SK-N-SH treated with all-trans-retinoic acid at 6 μM for 48 hours (cell line): ENCODE data around the gene CDK6.

Source experiments
- PATZ1 ChIP-seq: fragments of 250-450 bp; sonication (Bioruptor Pico); IDR thresholded peaks from 2 replicates; pipeline ENCODE4 v1.8.0; 2020; ENCODE audit warnings: mild to moderate bottlenecking, moderate library complexity, borderline replicate concordance
- PPARA ChIP-seq: fragments of 250-450 bp; sonication (Bioruptor Pico); IDR thresholded peaks from 2 replicates; pipeline ENCODE4 v1.5.0; 2020; ENCODE audit warnings: mild to moderate bottlenecking, borderline replicate concordance
- TCF4 ChIP-seq: fragments of 250-450 bp; sonication (Bioruptor Pico); IDR thresholded peaks from 2 replicates; pipeline ENCODE4 v1.8.0; 2021; ENCODE audit warnings: mild to moderate bottlenecking, moderate library complexity, borderline replicate concordance
- TOX ChIP-seq: fragments of 250-450 bp; sonication (Bioruptor Pico); IDR thresholded peaks from 2 replicates; pipeline ENCODE4 v1.8.0; 2021; ENCODE audit warnings: mild to moderate bottlenecking, moderate library complexity, borderline replicate concordance
- ZFP30 ChIP-seq: fragments of 450-650 bp; formaldehyde crosslinking; IDR thresholded peaks from 2 replicates; pipeline ENCODE4 v1.5.0; 2022; ENCODE audit warnings: mild to moderate bottlenecking, moderate library complexity

GRCh38 chr7:92614660-92615174 lies 221.7 kb downstream of the CDK6 start:
- no peak for TF ChIP-seq PPARA (CRISPR knock-in tag)
- no peak for TF ChIP-seq TOX (CRISPR knock-in tag)
- TF ChIP-seq ZFP30, result no peak
- TF ChIP-seq TCF4 (CRISPR knock-in tag), result no peak; the same call in 1 of the 2 replicates
- TF ChIP-seq PATZ1 (CRISPR knock-in tag), result no peak
